NCI-H345 treated with DMSO at 0.1 percent for 48 hours (cell line): ENCODE data around the gene CREBBP.

Experiments
- DNase-seq: peaks from one replicate; lab custom pipeline; 2025; ENCODE audit not compliant: unreplicated experiment; lab: John Stamatoyannopoulos, UW

The CREBBP gene

DNA sequence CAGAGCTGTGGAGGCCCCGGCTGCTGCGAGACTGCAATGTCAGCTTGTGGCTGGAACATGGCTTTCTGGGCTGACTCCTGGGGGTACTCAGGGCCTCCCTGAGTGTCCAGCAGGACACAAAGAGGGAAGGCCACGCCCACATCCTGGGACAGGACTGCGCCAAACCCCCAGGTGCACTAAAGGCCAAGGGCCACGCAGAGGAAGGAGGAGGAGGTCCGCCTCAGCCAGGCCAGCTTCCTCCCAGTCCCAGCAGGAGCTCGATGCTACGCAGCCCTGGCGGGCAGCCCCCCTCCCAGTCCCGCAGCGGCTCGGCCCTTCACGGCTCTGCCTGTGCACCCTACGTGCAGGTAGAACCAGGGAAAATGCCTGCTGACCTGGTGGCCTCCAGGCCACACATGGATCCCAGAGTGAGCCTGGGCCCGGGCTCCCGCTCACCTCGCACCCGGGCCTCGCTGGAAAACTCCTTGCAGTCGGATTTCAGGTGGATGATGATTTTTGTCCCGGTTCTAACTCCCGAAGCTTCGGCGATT lies 204.8 kb downstream of the CREBBP start:
- no peak for DNase-seq
